Osteocyte (in vitro differentiated cells): ENCODE measurements around the gene RPRD1B. TPM values are rescaled to one million over a fixed set of nuclear protein-coding genes. Genes with fewer than 3 reads are reported as not detected.
A peak's percentile ranks its signal among the peaks of the same experiment; 100 is the strongest.

ENCODE experiments used
- DNase-seq: peaks from one replicate; pipeline ENCODE4 v3.0.0; 2021; ENCODE audit warnings: mixed read lengths; ENCODE audit not compliant: unreplicated experiment; ENCODE audit errors: extremely low spot score
- H3K27ac Mint-ChIP-seq: one replicate; pipeline ENCODE4 v1.8.0; 2021; ENCODE audit warnings: mild to moderate bottlenecking, mixed read lengths; ENCODE audit not compliant: unreplicated experiment
- H3K27me3 Mint-ChIP-seq: one replicate; pipeline ENCODE4 v1.8.0; 2021; ENCODE audit warnings: mixed read lengths; ENCODE audit not compliant: unreplicated experiment
- H3K36me3 Mint-ChIP-seq: one replicate; pipeline ENCODE4 v1.8.0; 2021; ENCODE audit warnings: mixed read lengths; ENCODE audit not compliant: unreplicated experiment
- H3K4me1 Mint-ChIP-seq: one replicate; pipeline ENCODE4 v1.8.0; 2021; ENCODE audit warnings: mixed read lengths; ENCODE audit not compliant: unreplicated experiment
- H3K4me3 Mint-ChIP-seq: one replicate; pipeline ENCODE4 v1.8.0; 2021; ENCODE audit warnings: mild to moderate bottlenecking, moderate library complexity, mixed read lengths; ENCODE audit not compliant: unreplicated experiment
- H3K9me3 Mint-ChIP-seq: one replicate; pipeline ENCODE4 v1.8.0; 2021; ENCODE audit warnings: mixed read lengths; ENCODE audit not compliant: unreplicated experiment
- CTCF ChIP-seq: fragments of 200-600 bp; sonication (generic); IDR thresholded peaks from 2 replicates; pipeline ENCODE4 v1.5.0; 2021; ENCODE audit warnings: antibody characterized with exemption, mild to moderate bottlenecking, moderate library complexity
- total RNA-seq: library from RNA; stranded (reverse); gene quantifications from 2 replicates; pipeline ENCODE4 v1.2.1, GENCODE V29; 2021

Gene RPRD1B
- total RNA-seq, 1 donor from 2014 or later: 28.5 TPM

GRCh38 chr20:38126932-38127621, 93.5 kb downstream of the RPRD1B start:
- Mint-ChIP-seq H3K27ac (peak overlapping the region; percentile 66), H3K4me1 (peaks cover 38% of the 10 kb centered on the region), H3K4me3 (no peak overlapping the region), H3K36me3 (no peaks in the 10 kb centered on the region), H3K9me3 (no peaks in the 10 kb centered on the region), H3K27me3 (no peaks in the 10 kb centered on the region)
- no peak for DNase-seq
- no peak for TF ChIP-seq CTCF

- TF ChIP-seq CTCF: no peak
- Mint-ChIP-seq H3K36me3 (no peaks in the 10 kb centered on the region), H3K9me3 (no peaks in the 10 kb centered on the region), H3K4me3 (no peak overlapping the region), H3K27me3 (no peaks in the 10 kb centered on the region), H3K4me1 (peaks cover 33% of the 10 kb centered on the region), H3K27ac (peak overlapping the region; percentile 39)
- DNase-seq: no peak
Measured at GRCh38 chr20:38127920-38128528, 94.5 kb downstream of the RPRD1B start.

GRCh38 chr20:38128691-38129090, 95.1 kb downstream of the RPRD1B start:
- Mint-ChIP-seq H3K36me3 (no peaks in the 10 kb centered on the region), H3K9me3 (no peaks in the 10 kb centered on the region), H3K4me3 (no peak overlapping the region), H3K27ac (no peak overlapping the region), H3K4me1 (peaks cover 34% of the 10 kb centered on the region), H3K27me3 (no peaks in the 10 kb centered on the region)
- DNase-seq: no peak
- no peak for TF ChIP-seq CTCF

- DNase-seq: no peak
- Mint-ChIP-seq H3K4me1 (peaks cover 41% of the 10 kb centered on the region), H3K36me3 (no peaks in the 10 kb centered on the region), H3K4me3 (no peak overlapping the region), H3K9me3 (no peaks in the 10 kb centered on the region), H3K27ac (no peak overlapping the region), H3K27me3 (no peaks in the 10 kb centered on the region)
- no peak for TF ChIP-seq CTCF
Measured at GRCh38 chr20:38129248-38129865, 95.8 kb downstream of the RPRD1B start.

- Mint-ChIP-seq H3K36me3 (no peaks in the 10 kb centered on the region), H3K4me1 (peaks cover 46% of the 10 kb centered on the region)
- no peak for TF ChIP-seq CTCF
Measured at GRCh38 chr20:38129893-38130609, 96.5 kb downstream of the RPRD1B start.

More at GRCh38 chr20:38129893-38130609, 96.5 kb downstream of the RPRD1B start:
- DNase-seq: no peak
- Mint-ChIP-seq H3K27ac (no peak overlapping the region), H3K9me3 (no peaks in the 10 kb centered on the region), H3K27me3 (no peaks in the 10 kb centered on the region), H3K4me3 (no peak overlapping the region)
